HL-60 (cell line): ENCODE data around the gene SPDYE1.

Source experiments
- POLR2AphosphoS5 ChIP-seq: IDR thresholded peaks from 2 replicates; pipeline ENCODE4 v1.6.1; 2012; ENCODE audit warnings: low read depth
- SPI1 ChIP-seq: IDR thresholded peaks from 2 replicates; pipeline ENCODE4 v1.6.1; 2012; ENCODE audit warnings: low read depth, mild to moderate bottlenecking, borderline replicate concordance
- TF ChIP-seq, protein P1 (sequence below): IDR thresholded peaks from one replicate; pipeline ENCODE4 v1.5.1; 2011; ENCODE audit warnings: low read length, control low read depth, inconsistent platforms; ENCODE audit not compliant: insufficient read depth
- TF ChIP-seq, protein P2 (sequence below): IDR thresholded peaks from 2 replicates; pipeline ENCODE4 v1.6.1; 2012; ENCODE audit warnings: low read depth; ENCODE audit not compliant: insufficient replicate concordance

DNA sequence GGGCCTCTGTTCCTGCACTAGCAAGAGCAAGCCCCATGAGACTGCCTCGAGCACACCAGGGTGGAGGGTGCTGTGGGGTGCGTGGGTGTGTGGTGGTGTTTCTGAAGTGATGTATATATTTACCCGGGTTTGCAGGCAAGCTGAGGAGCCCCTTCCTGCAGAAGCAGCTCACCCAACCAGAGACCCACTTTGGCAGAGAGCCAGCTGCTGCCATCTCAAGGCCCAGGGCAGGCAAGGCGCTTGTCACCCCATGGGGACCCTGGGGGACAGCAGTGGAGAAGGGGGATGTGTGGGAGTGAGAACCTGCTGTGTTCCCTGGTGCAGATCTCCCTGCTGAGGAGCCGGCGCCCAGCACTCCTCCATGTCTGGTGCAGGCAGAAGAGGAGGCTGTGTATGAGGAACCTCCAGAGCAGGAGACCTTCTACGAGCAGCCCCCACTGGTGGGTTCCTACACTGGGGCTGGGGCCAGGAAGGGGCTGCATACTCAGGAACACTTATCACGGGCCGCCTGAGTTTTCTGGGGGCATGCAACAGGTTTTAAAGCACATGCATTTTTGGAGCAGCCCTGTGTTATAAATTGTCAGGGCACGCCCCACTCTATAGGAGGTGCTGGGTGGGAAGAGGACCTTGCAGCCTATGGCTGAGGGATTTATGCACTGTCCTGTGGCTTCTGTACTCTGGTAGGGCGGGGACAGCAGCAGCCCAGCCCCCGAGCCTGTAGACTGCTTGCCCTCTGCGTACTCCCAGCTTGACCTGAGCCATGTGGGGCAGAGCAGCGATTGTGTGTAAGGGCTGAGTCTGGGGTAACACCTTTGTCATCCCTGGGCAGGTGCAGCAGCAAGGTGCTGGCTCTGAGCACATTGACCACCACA is 61.8 kb downstream of the SPDYE1 start:
- TF ChIP-seq, protein P1, sequence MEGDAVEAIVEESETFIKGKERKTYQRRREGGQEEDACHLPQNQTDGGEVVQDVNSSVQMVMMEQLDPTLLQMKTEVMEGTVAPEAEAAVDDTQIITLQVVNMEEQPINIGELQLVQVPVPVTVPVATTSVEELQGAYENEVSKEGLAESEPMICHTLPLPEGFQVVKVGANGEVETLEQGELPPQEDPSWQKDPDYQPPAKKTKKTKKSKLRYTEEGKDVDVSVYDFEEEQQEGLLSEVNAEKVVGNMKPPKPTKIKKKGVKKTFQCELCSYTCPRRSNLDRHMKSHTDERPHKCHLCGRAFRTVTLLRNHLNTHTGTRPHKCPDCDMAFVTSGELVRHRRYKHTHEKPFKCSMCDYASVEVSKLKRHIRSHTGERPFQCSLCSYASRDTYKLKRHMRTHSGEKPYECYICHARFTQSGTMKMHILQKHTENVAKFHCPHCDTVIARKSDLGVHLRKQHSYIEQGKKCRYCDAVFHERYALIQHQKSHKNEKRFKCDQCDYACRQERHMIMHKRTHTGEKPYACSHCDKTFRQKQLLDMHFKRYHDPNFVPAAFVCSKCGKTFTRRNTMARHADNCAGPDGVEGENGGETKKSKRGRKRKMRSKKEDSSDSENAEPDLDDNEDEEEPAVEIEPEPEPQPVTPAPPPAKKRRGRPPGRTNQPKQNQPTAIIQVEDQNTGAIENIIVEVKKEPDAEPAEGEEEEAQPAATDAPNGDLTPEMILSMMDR: no peak
- TF ChIP-seq POLR2AphosphoS5 (no peak), SPI1 (no peak)
- TF ChIP-seq, protein P2, sequence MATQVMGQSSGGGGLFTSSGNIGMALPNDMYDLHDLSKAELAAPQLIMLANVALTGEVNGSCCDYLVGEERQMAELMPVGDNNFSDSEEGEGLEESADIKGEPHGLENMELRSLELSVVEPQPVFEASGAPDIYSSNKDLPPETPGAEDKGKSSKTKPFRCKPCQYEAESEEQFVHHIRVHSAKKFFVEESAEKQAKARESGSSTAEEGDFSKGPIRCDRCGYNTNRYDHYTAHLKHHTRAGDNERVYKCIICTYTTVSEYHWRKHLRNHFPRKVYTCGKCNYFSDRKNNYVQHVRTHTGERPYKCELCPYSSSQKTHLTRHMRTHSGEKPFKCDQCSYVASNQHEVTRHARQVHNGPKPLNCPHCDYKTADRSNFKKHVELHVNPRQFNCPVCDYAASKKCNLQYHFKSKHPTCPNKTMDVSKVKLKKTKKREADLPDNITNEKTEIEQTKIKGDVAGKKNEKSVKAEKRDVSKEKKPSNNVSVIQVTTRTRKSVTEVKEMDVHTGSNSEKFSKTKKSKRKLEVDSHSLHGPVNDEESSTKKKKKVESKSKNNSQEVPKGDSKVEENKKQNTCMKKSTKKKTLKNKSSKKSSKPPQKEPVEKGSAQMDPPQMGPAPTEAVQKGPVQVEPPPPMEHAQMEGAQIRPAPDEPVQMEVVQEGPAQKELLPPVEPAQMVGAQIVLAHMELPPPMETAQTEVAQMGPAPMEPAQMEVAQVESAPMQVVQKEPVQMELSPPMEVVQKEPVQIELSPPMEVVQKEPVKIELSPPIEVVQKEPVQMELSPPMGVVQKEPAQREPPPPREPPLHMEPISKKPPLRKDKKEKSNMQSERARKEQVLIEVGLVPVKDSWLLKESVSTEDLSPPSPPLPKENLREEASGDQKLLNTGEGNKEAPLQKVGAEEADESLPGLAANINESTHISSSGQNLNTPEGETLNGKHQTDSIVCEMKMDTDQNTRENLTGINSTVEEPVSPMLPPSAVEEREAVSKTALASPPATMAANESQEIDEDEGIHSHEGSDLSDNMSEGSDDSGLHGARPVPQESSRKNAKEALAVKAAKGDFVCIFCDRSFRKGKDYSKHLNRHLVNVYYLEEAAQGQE: no peak
